NK-92 treated with Interleukin-12 subunit alpha and Interleukin-12 subunit beta, amount 100 ng/mL, for 24 hours (cell line): Measurements from ENCODE around the gene ATXN2.

Source experiments
- DNase-seq: peaks from one replicate; lab custom pipeline; 2025; lab: John Stamatoyannopoulos, UW

Gene ATXN2

GRCh38 chr12:111419784-111420183 lies 179.3 kb downstream of the ATXN2 start:
- DNase-seq, result no peak

- DNase-seq, result no peak
These were observed 180.6 kb downstream of the ATXN2 start for GRCh38 chr12:111418594-111418880.

- no peak for DNase-seq
These were observed 181.1 kb downstream of the ATXN2 start for GRCh38 chr12:111417784-111418593.

- DNase-seq, result no peak
These were observed 181.8 kb downstream of the ATXN2 start for GRCh38 chr12:111417290-111417689.

GRCh38 chr12:111414711-111415252 lies 184.3 kb downstream of the ATXN2 start:
- DNase-seq, result no peak

GRCh38 chr12:111413442-111414086 lies 185.6 kb downstream of the ATXN2 start:
- DNase-seq, result no peak

GRCh38 chr12:111412830-111413441 lies 186.2 kb downstream of the ATXN2 start:
- DNase-seq, result no peak

GRCh38 chr12:111412007-111412829 lies 186.9 kb downstream of the ATXN2 start:
- DNase-seq, result no peak

- no peak for DNase-seq
These were observed 187.8 kb downstream of the ATXN2 start for GRCh38 chr12:111411185-111411764.

- DNase-seq, result no peak
These were observed 188.5 kb downstream of the ATXN2 start for GRCh38 chr12:111410431-111411184.

GRCh38 chr12:111409780-111410430 lies 189.2 kb downstream of the ATXN2 start:
- DNase-seq, result no peak

- no peak for DNase-seq
These were observed 189.7 kb downstream of the ATXN2 start for GRCh38 chr12:111409403-111409779.

- DNase-seq, result no peak
These were observed 190.3 kb downstream of the ATXN2 start for GRCh38 chr12:111408686-111409402.

GRCh38 chr12:111408116-111408440 lies 191.0 kb downstream of the ATXN2 start:
- DNase-seq, result no peak

GRCh38 chr12:111407377-111408115 lies 191.6 kb downstream of the ATXN2 start:
- no peak for DNase-seq

GRCh38 chr12:111406474-111407376 lies 192.4 kb downstream of the ATXN2 start:
- no peak for DNase-seq

GRCh38 chr12:111405859-111406473 lies 193.1 kb downstream of the ATXN2 start, which contains the start of gene SH2B3:
Gene SH2B3, plus strand, starts transcription at chr12:111405923. Its CDS starts 12,223 bp downstream, at chr12:111418146.
- no peak for DNase-seq
